Adrenal gland (tissue), 5 donors: Measurements from ENCODE around the gene RAD51B.

ENCODE experiments used
- POLR2A ChIP-seq, 2 donors: fragments of 450-650 bp; IDR thresholded peaks; one replicate each; pipeline ENCODE4 v1.6.1; 2017; ENCODE audit warnings: antibody characterized with exemption in 2 of 2, mild to moderate bottlenecking in 2 of 2, moderate library complexity in 1 of 2
- TF ChIP-seq, protein P1 (sequence below), 6 experiments: fragments of 450-650 bp in 4 of 6; fragments of 200-600 bp in 2 of 6; sonication (generic) in 1 of 6; IDR thresholded peaks; 1 replicate in 5 of 6; 2 replicates in 1 of 6; pipeline versions ENCODE4 v1.5.1 to v1.8.0; 2016 to 2021; ENCODE audit warnings: antibody characterized with exemption in 6 of 6, mild to moderate bottlenecking in 2 of 6, moderate library complexity in 1 of 6
- donor health status: DM: no; HTN: no; CAD: no.

GRCh38 chr14:68463299-68463698, 643.7 kb downstream of the RAD51B start:
- TF ChIP-seq, protein P1, sequence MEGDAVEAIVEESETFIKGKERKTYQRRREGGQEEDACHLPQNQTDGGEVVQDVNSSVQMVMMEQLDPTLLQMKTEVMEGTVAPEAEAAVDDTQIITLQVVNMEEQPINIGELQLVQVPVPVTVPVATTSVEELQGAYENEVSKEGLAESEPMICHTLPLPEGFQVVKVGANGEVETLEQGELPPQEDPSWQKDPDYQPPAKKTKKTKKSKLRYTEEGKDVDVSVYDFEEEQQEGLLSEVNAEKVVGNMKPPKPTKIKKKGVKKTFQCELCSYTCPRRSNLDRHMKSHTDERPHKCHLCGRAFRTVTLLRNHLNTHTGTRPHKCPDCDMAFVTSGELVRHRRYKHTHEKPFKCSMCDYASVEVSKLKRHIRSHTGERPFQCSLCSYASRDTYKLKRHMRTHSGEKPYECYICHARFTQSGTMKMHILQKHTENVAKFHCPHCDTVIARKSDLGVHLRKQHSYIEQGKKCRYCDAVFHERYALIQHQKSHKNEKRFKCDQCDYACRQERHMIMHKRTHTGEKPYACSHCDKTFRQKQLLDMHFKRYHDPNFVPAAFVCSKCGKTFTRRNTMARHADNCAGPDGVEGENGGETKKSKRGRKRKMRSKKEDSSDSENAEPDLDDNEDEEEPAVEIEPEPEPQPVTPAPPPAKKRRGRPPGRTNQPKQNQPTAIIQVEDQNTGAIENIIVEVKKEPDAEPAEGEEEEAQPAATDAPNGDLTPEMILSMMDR (IDR thresholded peaks at IDR 0.05): no peak
- no peak for TF ChIP-seq POLR2A (IDR thresholded peaks at IDR 0.05)
